Memory B cell (primary cell): ENCODE measurements around the gene MPHOSPH8.

Source experiments
- ATAC-seq: fragments of 150-1000 bp; cut with Tn5 transposase; 2 replicates; pipeline ENCODE4 v1.10.0; 2021; ENCODE audit warnings: low read depth, mild to moderate bottlenecking, moderate library complexity
- DNase-seq, 2 donors: peaks; one replicate each; pipeline ENCODE4 v3.0.0; 2022; ENCODE audit warnings: low spot score in 2 of 2
- H3K27ac Mint-ChIP-seq: one replicate; pipeline ENCODE4 v1.8.0; 2022; ENCODE audit warnings: mild to moderate bottlenecking, moderate library complexity, mixed read lengths
- H3K27me3 Mint-ChIP-seq: one replicate; pipeline ENCODE4 v1.8.0; 2022; ENCODE audit warnings: mixed read lengths
- H3K36me3 Mint-ChIP-seq: one replicate; pipeline ENCODE4 v1.8.0; 2022; ENCODE audit warnings: mild to moderate bottlenecking, mixed read lengths
- H3K4me1 Mint-ChIP-seq: one replicate; pipeline ENCODE4 v1.8.0; 2022; ENCODE audit warnings: mixed read lengths
- H3K4me3 Mint-ChIP-seq: one replicate; pipeline ENCODE4 v1.8.0; 2022; ENCODE audit warnings: mild to moderate bottlenecking, moderate library complexity, mixed read lengths
- H3K9me3 Mint-ChIP-seq: one replicate; pipeline ENCODE4 v1.8.0; 2022; ENCODE audit warnings: mixed read lengths

Gene MPHOSPH8, protein sequence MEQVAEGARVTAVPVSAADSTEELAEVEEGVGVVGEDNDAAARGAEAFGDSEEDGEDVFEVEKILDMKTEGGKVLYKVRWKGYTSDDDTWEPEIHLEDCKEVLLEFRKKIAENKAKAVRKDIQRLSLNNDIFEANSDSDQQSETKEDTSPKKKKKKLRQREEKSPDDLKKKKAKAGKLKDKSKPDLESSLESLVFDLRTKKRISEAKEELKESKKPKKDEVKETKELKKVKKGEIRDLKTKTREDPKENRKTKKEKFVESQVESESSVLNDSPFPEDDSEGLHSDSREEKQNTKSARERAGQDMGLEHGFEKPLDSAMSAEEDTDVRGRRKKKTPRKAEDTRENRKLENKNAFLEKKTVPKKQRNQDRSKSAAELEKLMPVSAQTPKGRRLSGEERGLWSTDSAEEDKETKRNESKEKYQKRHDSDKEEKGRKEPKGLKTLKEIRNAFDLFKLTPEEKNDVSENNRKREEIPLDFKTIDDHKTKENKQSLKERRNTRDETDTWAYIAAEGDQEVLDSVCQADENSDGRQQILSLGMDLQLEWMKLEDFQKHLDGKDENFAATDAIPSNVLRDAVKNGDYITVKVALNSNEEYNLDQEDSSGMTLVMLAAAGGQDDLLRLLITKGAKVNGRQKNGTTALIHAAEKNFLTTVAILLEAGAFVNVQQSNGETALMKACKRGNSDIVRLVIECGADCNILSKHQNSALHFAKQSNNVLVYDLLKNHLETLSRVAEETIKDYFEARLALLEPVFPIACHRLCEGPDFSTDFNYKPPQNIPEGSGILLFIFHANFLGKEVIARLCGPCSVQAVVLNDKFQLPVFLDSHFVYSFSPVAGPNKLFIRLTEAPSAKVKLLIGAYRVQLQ

DNA sequence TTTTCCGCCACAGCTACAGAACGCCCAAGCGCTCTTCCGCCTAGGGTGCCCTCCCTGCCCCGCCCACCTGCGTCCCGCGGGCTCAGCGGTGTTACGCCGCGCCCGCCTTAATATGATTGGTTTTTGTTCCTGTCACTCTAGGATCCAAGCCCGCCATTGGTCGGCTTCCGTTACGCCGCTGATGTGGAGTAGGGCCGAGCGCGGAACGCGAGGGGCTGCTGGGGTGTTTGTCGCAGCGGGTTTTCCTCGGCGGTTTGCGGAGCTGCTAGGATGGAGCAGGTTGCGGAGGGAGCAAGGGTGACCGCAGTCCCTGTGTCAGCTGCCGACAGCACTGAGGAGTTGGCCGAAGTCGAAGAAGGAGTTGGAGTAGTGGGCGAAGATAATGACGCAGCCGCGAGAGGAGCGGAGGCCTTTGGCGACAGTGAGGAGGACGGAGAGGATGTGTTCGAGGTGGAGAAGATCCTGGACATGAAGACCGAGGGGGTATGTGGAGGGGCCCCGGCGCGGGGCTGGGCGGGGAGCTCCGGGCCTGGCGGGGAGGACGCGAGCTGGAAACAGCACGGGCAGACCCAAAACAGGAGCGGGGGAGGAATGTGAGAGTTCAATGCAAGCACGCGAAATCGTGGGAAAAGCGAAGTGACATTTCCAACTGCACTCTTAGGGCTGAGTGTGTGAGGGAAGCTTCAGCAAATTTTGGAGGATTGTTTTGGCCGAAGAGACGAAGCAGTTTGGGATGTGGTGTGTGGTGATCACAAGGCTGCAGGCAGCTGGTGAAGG, at the start of gene MPHOSPH8:
Gene MPHOSPH8, plus strand, starts transcription at position 181 of the 777 bp plus-strand sequence. Its CDS starts 90 bp downstream, at position 271.
- peaks cover 7% of the 10 kb centered on the region for H3K36me3 Mint-ChIP-seq
- H3K27ac Mint-ChIP-seq, result peak within 1 kb of the TSS; percentile 97
- ATAC-seq (peak; percentile 96), DNase-seq (peak; percentile 88 to 94)
- H3K9me3 Mint-ChIP-seq, result peaks cover 1% of the 10 kb centered on the region
- peaks cover 17% of the 10 kb centered on the region for H3K4me1 Mint-ChIP-seq
- peak within 1 kb of the TSS; percentile 100 for H3K4me3 Mint-ChIP-seq
- H3K27me3 Mint-ChIP-seq, result no peaks in the 10 kb centered on the region

DNA sequence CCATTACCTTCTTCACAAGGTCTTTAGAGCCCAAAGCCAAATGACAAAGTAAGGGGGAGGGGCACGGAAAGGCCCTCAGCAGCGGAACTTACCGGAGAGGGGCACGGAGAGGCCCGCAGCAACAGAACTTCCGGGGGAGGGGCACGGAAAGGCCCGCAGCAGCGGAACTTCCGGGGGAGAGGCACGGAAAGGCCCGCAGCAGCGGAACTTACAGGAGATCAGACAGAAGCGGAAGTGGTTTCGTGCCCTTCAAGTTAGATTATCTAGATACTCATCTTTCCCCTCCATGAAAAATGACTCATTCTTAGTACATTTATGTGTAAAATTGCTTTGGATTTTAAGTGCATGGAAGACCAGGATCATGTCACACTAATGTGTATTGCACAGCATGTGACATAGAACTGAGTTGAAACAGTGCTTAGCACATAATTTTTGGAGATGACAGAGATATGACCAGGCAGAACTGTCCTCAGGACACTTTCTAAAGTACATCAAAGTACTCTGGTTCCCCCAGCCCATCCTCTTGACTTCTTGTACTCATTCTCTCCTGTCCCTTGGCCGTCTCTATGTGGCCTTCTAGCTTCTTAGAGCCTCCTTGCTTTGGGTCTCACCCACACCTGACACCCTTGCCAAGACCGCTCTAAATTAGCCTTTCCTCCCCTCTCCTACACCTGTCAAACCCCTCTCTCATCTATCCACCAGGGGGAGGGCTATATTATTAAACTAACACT, 46.4 kb upstream of the MPHOSPH8 start:
- Mint-ChIP-seq H3K4me1 (peaks cover 22% of the 10 kb centered on the region), H3K4me3 (peak overlapping the region; percentile 88), H3K9me3 (peaks cover 5% of the 10 kb centered on the region), H3K36me3 (peaks cover 3% of the 10 kb centered on the region), H3K27me3 (peaks cover 9% of the 10 kb centered on the region), H3K27ac (peak overlapping the region; percentile 73)
- DNase-seq (peak; percentile 38 to 50), ATAC-seq (peak; percentile 94)

DNA sequence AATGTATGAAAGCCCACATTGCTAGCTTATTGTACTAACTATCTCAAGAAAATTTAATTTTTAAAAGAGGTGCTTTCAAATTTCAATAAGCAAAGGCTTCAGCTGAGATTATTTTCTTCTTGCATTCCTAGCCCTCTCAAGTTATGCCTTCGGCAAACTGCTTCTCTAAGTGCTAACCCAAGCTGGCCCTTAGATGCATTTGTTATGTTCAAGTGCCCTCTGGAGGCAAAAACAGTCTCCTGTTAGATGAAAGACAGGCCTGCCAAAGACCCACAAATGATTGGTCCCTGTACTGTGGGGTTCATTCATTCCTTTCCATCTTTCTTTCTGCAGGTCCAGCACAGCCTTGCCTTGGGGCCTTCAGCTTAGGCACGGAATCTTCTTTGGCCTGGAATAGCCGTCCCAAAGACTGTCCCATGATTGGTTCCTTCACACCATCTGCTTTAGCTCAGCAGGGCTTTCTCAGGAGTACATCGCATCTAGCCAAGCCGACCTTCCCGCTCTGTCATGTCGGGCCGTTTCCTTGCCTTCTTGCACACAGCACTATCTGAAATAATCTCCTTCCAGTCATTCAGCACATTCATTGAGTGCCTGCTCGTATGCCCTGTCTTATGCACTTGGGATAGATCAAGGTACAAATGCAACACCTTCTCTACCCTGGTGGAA, 45.7 kb upstream of the MPHOSPH8 start:
- peak overlapping the region; percentile 88 for H3K4me3 Mint-ChIP-seq
- peak overlapping the region; percentile 73 for H3K27ac Mint-ChIP-seq
- peaks cover 8% of the 10 kb centered on the region for H3K27me3 Mint-ChIP-seq
- ATAC-seq, result peak; percentile 43
- no peak for DNase-seq
- H3K9me3 Mint-ChIP-seq, result peaks cover 5% of the 10 kb centered on the region
- peaks cover 22% of the 10 kb centered on the region for H3K4me1 Mint-ChIP-seq
- peaks cover 3% of the 10 kb centered on the region for H3K36me3 Mint-ChIP-seq

DNA sequence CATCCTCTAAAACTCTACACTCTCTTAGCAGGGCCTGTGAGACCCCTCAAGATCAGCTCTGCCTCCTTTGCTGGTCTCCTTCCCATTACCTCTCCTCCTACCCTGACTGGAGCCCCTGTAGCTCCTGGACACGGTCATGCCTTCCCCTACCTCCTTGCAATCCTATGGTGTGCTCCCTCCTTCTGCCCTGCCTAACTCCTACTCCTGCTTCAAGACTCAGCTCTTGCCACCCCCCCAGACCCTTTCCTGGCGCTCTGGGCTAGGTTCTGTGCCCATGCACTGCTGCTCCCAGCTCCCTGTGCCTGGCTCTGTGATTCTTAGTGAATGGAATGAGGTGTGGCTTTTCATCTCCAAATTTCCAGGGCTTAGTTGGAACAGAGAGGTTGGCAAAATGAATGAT, 44.1 kb upstream of the MPHOSPH8 start:
- no peak overlapping the region for H3K27ac Mint-ChIP-seq
- H3K4me1 Mint-ChIP-seq, result peaks cover 22% of the 10 kb centered on the region
- DNase-seq (no peak), ATAC-seq (no peak)
- H3K27me3 Mint-ChIP-seq, result peaks cover 8% of the 10 kb centered on the region
- H3K9me3 Mint-ChIP-seq, result peaks cover 5% of the 10 kb centered on the region
- H3K36me3 Mint-ChIP-seq, result peaks cover 3% of the 10 kb centered on the region
- H3K4me3 Mint-ChIP-seq, result no peak overlapping the region

DNA sequence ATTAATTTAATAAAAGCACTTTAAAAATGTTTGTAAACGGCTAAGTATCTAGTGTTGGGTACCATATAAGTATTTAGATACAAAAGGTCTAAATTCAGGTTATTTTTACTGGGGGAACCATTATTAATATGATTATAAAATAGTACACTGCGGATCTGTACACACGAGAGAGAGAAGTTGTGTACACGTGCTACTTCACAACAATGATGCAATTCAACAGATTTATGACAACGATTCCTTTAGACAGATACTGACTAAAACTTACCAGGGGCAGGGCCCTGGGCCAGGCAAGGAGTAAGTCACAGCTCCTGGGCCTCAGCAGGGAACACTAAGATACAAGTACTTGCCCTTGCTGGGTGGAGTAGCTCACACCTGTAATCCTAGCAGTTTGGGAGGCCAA, 43.0 kb upstream of the MPHOSPH8 start:
- DNase-seq (no peak), ATAC-seq (no peak)
- Mint-ChIP-seq H3K4me1 (peaks cover 22% of the 10 kb centered on the region), H3K27me3 (peaks cover 10% of the 10 kb centered on the region), H3K36me3 (peaks cover 3% of the 10 kb centered on the region), H3K27ac (no peak overlapping the region), H3K4me3 (no peak overlapping the region), H3K9me3 (peaks cover 5% of the 10 kb centered on the region)

DNA sequence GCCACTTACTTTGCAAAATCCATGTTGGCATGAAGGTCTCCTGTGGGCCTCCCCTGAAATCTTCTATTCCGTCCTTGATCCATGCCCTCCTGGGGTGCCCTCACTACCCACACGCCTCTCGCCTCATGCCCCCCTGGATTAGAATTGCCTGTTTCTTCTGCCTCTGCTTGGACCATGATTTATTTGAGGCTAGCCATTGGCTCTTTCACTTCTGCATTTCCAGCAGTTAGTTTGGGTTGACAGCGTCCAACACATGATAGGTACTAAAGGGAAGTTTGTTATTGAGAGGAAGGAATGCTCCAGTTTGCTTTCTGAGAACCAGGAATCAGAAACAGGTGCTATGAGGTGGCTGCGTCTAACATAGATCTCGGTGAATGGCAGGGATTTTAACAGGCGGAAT, 41.6 kb upstream of the MPHOSPH8 start:
- Mint-ChIP-seq H3K36me3 (no peaks in the 10 kb centered on the region), H3K27ac (no peak overlapping the region), H3K27me3 (peaks cover 14% of the 10 kb centered on the region), H3K4me1 (peaks cover 16% of the 10 kb centered on the region), H3K9me3 (peaks cover 2% of the 10 kb centered on the region), H3K4me3 (no peak overlapping the region)
- peak; percentile 43 for ATAC-seq
- no peak for DNase-seq

DNA sequence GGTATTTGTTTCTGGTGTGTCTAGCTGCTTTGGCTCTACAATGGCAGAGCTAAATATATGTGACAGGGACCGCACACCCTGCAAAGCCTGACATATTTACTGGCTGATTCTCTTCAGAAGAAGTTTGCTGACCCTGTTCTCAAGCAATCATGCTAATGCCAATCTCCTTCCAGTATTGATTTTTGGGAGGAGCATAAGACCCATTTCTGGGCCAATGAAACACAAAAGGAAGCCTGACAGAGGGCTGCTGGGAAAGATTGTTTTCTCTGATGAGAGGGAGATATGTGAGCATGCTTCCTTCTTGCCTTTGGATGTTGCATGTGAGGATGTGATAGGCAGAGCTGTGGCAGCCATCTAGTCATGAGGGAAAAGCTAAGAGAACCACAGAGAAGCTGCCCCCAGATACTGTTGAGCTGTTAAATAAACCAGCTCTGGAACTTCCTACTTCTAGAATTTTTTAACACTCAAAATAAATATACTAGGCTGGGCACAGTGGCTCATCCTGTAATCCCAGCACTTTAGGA, 40.7 kb upstream of the MPHOSPH8 start:
- ATAC-seq, result no peak
- Mint-ChIP-seq H3K27ac (no peak overlapping the region), H3K9me3 (no peaks in the 10 kb centered on the region), H3K4me1 (peaks cover 8% of the 10 kb centered on the region), H3K4me3 (no peak overlapping the region), H3K36me3 (no peaks in the 10 kb centered on the region), H3K27me3 (peaks cover 18% of the 10 kb centered on the region)
- DNase-seq, result no peak

DNA sequence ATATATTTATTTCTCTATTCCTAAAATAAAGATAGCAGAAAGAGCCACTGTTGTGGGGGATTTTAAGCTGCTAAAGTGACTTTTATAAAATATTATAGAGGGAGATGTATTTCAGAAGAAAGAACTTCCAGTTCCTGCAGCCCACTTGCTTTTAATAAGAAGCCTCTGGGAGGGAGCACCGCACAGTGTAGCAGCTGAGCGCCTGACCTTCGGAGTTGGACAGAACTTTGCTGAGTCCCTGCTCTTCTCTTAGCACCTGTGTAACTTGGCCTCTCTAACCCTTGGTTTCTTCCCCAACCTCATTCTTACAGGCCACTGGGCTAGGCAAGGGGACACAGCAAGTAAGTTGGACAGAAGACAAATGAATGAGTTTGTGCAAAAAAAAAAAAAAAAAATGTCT, 37.4 kb upstream of the MPHOSPH8 start:
- H3K4me1 Mint-ChIP-seq, result peaks cover 4% of the 10 kb centered on the region
- DNase-seq (no peak), ATAC-seq (no peak)
- H3K9me3 Mint-ChIP-seq, result no peaks in the 10 kb centered on the region
- H3K36me3 Mint-ChIP-seq, result no peaks in the 10 kb centered on the region
- H3K27me3 Mint-ChIP-seq, result peaks cover 22% of the 10 kb centered on the region
- no peak overlapping the region for H3K4me3 Mint-ChIP-seq
- H3K27ac Mint-ChIP-seq, result no peak overlapping the region

DNA sequence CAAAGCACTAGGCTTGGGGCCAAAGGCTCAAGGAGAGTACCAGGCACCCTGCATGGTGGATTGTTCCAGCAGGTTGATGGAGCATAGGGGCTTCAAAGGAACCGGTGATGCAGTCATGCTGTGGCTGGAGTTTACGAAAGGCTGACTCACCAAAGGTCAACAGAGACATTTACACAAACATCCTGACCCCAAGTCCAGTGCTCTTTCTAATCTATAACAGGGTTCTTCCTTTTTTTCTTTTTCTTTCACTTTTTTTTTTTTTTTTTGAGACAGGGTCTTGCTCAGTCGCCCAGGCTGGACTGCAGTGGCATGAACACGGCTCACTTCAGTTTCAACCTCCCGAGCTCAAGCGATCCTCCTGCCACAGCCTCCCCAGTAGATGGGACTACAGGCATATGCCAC, 36.5 kb upstream of the MPHOSPH8 start:
- Mint-ChIP-seq H3K4me1 (peaks cover 1% of the 10 kb centered on the region), H3K9me3 (no peaks in the 10 kb centered on the region)
- no peak for DNase-seq

DNA sequence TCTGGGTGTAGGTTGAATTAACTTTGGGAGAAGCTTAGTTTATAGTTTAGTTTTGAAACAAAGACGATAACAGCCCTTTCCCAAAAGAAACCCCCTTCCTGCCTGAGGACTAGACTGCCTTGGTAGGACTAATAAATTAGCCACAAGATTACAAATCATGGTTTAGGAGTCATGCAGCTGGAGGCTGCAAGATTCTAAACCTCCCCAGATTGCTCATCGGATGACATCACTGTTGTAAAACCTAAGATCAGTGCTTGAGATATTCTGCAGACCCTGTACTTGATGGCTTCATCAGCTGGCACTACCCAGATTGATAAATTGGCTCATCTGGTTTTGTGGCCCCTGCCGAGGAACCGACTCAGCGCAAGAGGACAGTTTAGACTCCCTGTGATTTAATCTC, 35.9 kb upstream of the MPHOSPH8 start:
- no peaks in the 10 kb centered on the region for H3K36me3 Mint-ChIP-seq
- peaks cover 20% of the 10 kb centered on the region for H3K27me3 Mint-ChIP-seq
- H3K4me1 Mint-ChIP-seq, result no peaks in the 10 kb centered on the region
- DNase-seq (no peak), ATAC-seq (no peak)
- no peak overlapping the region for H3K4me3 Mint-ChIP-seq
- no peak overlapping the region for H3K27ac Mint-ChIP-seq
- no peaks in the 10 kb centered on the region for H3K9me3 Mint-ChIP-seq

More for the DNA sequence above, 36.5 kb upstream of the MPHOSPH8 start:
- no peak for ATAC-seq
- Mint-ChIP-seq H3K27me3 (peaks cover 20% of the 10 kb centered on the region), H3K27ac (no peak overlapping the region), H3K36me3 (no peaks in the 10 kb centered on the region), H3K4me3 (no peak overlapping the region)

DNA sequence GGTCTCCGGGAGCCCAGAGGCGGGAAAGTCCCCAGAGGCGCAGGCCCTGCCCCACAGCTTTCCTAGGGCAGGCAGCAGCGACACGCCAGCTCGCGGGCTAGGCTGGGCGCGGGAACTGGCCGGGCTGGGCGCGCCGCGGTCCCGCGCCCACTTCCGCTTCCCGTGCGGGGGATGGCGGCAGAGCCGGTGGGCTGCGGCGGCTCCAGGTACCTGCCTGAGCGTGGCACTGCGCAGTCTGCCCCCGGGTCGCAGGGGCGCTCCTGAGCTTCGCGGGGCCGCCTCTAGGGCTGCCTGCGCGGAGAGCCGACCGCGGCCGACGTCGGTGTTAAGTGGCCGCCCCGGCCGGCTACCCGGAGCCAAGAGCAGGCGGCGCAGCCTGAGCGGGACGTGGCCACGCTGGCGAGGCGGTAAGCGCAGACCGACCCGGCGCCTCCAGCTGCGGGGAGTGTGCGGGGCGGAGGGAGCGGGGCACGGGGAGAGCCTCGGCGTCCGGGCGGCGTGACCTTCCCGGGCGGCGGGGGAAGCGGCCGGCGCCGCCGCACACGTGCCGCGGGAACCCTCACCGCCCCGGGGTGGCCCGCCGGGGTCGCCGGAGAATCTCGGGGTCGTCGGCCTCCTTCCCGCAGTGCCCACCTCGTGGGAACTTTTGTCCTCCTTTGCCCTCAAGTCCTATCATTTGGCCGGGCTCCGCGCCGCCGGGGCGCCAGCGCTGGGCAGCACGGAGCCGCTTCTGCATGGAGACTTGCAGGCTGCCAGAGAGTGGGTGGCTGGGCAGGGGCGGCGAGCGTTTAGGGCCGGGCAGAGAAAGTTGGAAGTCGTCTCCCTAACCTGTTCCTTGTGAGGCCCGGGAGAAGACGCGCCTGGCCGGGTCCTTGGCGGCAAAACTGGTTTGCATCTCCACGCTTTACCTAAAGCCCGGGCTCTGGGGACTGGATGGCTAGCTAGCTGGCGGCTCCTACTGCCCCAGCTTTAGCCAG, 31.4 kb upstream of the MPHOSPH8 start:
- peaks cover 2% of the 10 kb centered on the region for H3K9me3 Mint-ChIP-seq
- DNase-seq (peak in 1 of 2 donors; percentile 28), ATAC-seq (peak; percentile 90)
- peaks cover 2% of the 10 kb centered on the region for H3K36me3 Mint-ChIP-seq
- H3K4me3 Mint-ChIP-seq, result peak overlapping the region; percentile 52
- H3K27ac Mint-ChIP-seq, result no peak overlapping the region
- H3K4me1 Mint-ChIP-seq, result no peaks in the 10 kb centered on the region
- peaks cover 21% of the 10 kb centered on the region for H3K27me3 Mint-ChIP-seq

DNA sequence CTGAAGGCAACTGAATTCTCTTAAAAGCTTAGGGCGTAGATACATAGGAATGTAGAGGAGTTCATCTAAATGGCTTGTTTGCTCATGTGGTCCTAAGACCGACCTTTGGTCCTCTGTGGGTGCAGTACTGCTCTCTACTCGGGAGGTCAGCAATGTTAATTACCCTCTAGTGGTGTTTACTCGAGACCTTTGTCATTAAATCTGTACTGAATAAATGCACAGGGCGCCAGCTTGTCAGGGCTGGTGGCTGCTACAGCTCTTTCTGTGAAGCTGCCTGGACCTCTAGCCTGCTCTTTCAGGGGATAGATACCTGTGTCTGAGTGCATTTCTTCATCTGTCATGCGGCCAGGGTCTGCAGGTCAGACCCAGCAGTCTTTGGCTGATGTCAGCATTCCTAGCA, 29.2 kb upstream of the MPHOSPH8 start:
- Mint-ChIP-seq H3K27ac (no peak overlapping the region), H3K4me3 (no peak overlapping the region), H3K36me3 (peaks cover 2% of the 10 kb centered on the region), H3K9me3 (peaks cover 5% of the 10 kb centered on the region), H3K27me3 (peaks cover 13% of the 10 kb centered on the region), H3K4me1 (no peaks in the 10 kb centered on the region)
- DNase-seq (no peak), ATAC-seq (no peak)
